Thyroid gland (tissue), 4 donors: ENCODE results near the gene CNOT1.

Source experiments
- POLR2A ChIP-seq, 2 donors: fragments of 450-650 bp; IDR thresholded peaks; one replicate each; pipeline ENCODE4 v1.6.1; 2017; ENCODE audit warnings: antibody characterized with exemption in 2 of 2, mild to moderate bottlenecking in 2 of 2, moderate library complexity in 1 of 2
- TF ChIP-seq, protein P1 (sequence below), 6 experiments: fragments of 200-600 bp in 3 of 6; fragments of 450-650 bp in 3 of 6; sonication (generic) in 3 of 6; IDR thresholded peaks; one replicate each; pipeline ENCODE4 v1.5.1; 2016 to 2019; ENCODE audit warnings: antibody characterized with exemption in 6 of 6, mild to moderate bottlenecking in 2 of 6, inconsistent platforms in 1 of 6, moderate library complexity in 1 of 6

DNA sequence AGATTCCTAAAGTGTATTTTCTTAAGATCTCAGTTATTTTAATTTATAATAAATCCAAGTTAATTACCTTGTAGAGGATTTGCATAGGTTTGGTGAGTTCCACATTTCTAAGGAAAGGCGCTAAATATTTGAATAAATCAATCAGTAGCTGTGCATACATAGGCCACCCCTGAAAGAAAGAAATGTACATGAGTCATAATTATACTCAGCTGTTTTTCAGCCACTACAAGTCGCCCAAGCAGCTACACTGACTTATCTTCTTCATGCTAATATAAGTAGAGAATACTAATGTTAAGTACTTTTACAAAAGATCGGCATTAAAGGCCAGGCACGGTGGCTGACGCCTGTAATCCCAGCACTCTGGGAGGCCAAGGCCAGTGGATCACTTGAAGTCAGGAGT is 99.4 kb downstream of the CNOT1 start:
- TF ChIP-seq, protein P1, sequence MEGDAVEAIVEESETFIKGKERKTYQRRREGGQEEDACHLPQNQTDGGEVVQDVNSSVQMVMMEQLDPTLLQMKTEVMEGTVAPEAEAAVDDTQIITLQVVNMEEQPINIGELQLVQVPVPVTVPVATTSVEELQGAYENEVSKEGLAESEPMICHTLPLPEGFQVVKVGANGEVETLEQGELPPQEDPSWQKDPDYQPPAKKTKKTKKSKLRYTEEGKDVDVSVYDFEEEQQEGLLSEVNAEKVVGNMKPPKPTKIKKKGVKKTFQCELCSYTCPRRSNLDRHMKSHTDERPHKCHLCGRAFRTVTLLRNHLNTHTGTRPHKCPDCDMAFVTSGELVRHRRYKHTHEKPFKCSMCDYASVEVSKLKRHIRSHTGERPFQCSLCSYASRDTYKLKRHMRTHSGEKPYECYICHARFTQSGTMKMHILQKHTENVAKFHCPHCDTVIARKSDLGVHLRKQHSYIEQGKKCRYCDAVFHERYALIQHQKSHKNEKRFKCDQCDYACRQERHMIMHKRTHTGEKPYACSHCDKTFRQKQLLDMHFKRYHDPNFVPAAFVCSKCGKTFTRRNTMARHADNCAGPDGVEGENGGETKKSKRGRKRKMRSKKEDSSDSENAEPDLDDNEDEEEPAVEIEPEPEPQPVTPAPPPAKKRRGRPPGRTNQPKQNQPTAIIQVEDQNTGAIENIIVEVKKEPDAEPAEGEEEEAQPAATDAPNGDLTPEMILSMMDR (IDR thresholded peaks at IDR 0.05), result no peak
- no peak for TF ChIP-seq POLR2A (IDR thresholded peaks at IDR 0.05)
